SU-DHL-6 (cell line): Measurements from ENCODE around the gene NANOS1.

ENCODE experiments used
- H2AFZ ChIP-seq: fragments of 200-600 bp; sonication (generic); 2 replicates; pipeline ENCODE4 v1.6.1; 2014; ENCODE audit warnings: low read depth, mild to moderate bottlenecking, moderate library complexity, mixed read lengths, antibody characterized with exemption, low read length; ENCODE audit not compliant: severe bottlenecking
- H3F3A ChIP-seq: fragments of 200-600 bp; shearing (Covaris generic); 2 replicates; pipeline ENCODE4 v1.6.0; 2016; ENCODE audit warnings: antibody characterized with exemption, mild to moderate bottlenecking; ENCODE audit not compliant: insufficient read depth
- H3K27ac ChIP-seq: fragments of 200-600 bp; sonication (generic); 2 replicates; pipeline ENCODE4 v1.5.1; 2016; ENCODE audit warnings: low read depth, mild to moderate bottlenecking, low read length, moderate library complexity, mixed read lengths
- H3K27me3 ChIP-seq: fragments of 200-600 bp; sonication (generic), shearing (Covaris generic); 2 replicates; pipeline ENCODE4 v1.6.0; 2014; ENCODE audit warnings: mild to moderate bottlenecking, low read length
- H3K36me3 ChIP-seq: fragments of 200-600 bp; sonication (generic); 2 replicates; pipeline ENCODE4 v1.6.1; 2014; ENCODE audit warnings: mild to moderate bottlenecking, low read length, mixed read lengths
- H3K4me2 ChIP-seq: fragments of 300-600, 200-600 bp; shearing (Covaris generic), sonication (generic); 2 replicates; pipeline ENCODE4 v1.6.0; 2014; ENCODE audit warnings: low read length, low read depth, mild to moderate bottlenecking; ENCODE audit not compliant: poor library complexity, severe bottlenecking
- H3K4me3 ChIP-seq: fragments of 200-600 bp; sonication (generic); 2 replicates; pipeline ENCODE4 v1.5.1; 2014; ENCODE audit warnings: antibody characterized with exemption, low read length, mild to moderate bottlenecking, mixed read lengths; ENCODE audit not compliant: insufficient read depth, poor library complexity, severe bottlenecking
- H3K79me2 ChIP-seq: fragments of 200-600 bp; sonication (generic); 2 replicates; pipeline ENCODE4 v1.6.1; 2014; ENCODE audit warnings: mild to moderate bottlenecking, low read length, moderate library complexity; ENCODE audit not compliant: insufficient read depth
- H3K9ac ChIP-seq: fragments of 200-600 bp; sonication (generic); 2 replicates; pipeline ENCODE4 v1.7.0; 2014; ENCODE audit warnings: mild to moderate bottlenecking, low read length
- H3K9me2 ChIP-seq: fragments of 200-600 bp; sonication (generic); replicated peaks from 2 replicates; pipeline ENCODE4 v1.6.1; 2014; ENCODE audit warnings: low read length; ENCODE audit not compliant: insufficient read depth
- H3K9me3 ChIP-seq: fragments of 200-600 bp; sonication (generic); 2 replicates; pipeline ENCODE4 v1.6.1; 2014; ENCODE audit warnings: low read length, mixed read lengths; ENCODE audit not compliant: insufficient read depth
- H4K20me1 ChIP-seq: fragments of 200-600 bp; sonication (generic); 2 replicates; pipeline ENCODE4 v1.6.1; 2014; ENCODE audit warnings: low read depth, mild to moderate bottlenecking, antibody characterized with exemption, low read length, moderate library complexity, mixed read lengths
- EZH2phosphoT487 ChIP-seq: fragments of 200-600 bp; sonication (generic), shearing (Covaris generic); conservative IDR thresholded peaks from 2 replicates; pipeline ENCODE4 v1.6.1; 2018; ENCODE audit warnings: mild to moderate bottlenecking, antibody characterized with exemption, low read length, moderate library complexity, mixed read lengths
- TF ChIP-seq, protein P1 (sequence below): fragments of 200-600 bp; sonication (generic); IDR thresholded peaks from one replicate; pipeline ENCODE4 v1.5.1; 2017; ENCODE audit warnings: antibody characterized with exemption, mild to moderate bottlenecking, low read length, moderate library complexity; ENCODE audit not compliant: insufficient read depth, poor library complexity, severe bottlenecking

Gene NANOS1, protein sequence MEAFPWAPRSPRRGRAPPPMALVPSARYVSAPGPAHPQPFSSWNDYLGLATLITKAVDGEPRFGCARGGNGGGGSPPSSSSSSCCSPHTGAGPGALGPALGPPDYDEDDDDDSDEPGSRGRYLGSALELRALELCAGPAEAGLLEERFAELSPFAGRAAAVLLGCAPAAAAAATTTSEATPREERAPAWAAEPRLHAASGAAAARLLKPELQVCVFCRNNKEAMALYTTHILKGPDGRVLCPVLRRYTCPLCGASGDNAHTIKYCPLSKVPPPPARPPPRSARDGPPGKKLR

DNA sequence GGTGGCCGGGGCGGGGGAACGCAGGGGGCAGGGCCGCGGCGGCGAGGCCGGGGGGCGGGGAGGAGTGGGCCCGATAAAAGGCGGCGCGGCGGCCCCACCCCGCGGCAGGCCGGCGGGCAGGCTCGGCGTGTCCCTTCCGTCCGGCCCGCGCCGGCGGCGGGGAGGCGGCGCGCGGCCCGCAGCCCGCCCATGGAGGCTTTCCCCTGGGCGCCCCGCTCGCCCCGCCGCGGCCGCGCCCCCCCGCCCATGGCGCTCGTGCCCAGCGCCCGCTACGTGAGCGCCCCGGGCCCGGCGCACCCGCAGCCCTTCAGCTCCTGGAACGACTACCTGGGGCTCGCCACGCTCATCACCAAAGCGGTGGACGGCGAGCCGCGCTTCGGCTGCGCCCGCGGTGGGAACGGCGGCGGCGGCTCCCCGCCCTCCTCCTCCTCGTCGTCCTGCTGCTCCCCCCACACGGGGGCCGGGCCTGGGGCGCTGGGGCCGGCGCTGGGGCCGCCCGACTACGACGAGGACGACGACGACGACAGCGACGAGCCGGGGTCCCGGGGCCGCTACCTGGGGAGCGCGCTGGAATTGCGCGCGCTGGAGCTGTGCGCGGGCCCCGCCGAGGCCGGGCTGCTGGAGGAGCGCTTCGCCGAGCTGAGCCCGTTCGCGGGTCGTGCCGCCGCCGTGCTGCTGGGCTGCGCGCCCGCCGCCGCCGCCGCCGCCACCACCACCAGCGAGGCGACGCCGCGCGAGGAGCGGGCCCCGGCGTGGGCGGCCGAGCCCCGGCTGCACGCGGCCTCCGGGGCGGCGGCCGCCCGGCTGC, at the start of gene NANOS1:
Gene NANOS1 (plus strand): TSS at position 102 of the 808 bp plus-strand sequence. CDS start 88 bp downstream, at position 190.
- H3K4me3 ChIP-seq = peak within 1 kb of the TSS; percentile 55
- peak within 1 kb of the TSS; percentile 59 for H3K9ac ChIP-seq
- H4K20me1 ChIP-seq = 0 out of 2 replicates have a peak, but pooled peaks cover 4% of the 10 kb centered on the region
- no peaks in the 10 kb centered on the region for H3K9me2 ChIP-seq
- H3F3A ChIP-seq = peaks cover 38% of the 10 kb centered on the region
- TF ChIP-seq EZH2phosphoT487 = no peak
- TF ChIP-seq, protein P1, sequence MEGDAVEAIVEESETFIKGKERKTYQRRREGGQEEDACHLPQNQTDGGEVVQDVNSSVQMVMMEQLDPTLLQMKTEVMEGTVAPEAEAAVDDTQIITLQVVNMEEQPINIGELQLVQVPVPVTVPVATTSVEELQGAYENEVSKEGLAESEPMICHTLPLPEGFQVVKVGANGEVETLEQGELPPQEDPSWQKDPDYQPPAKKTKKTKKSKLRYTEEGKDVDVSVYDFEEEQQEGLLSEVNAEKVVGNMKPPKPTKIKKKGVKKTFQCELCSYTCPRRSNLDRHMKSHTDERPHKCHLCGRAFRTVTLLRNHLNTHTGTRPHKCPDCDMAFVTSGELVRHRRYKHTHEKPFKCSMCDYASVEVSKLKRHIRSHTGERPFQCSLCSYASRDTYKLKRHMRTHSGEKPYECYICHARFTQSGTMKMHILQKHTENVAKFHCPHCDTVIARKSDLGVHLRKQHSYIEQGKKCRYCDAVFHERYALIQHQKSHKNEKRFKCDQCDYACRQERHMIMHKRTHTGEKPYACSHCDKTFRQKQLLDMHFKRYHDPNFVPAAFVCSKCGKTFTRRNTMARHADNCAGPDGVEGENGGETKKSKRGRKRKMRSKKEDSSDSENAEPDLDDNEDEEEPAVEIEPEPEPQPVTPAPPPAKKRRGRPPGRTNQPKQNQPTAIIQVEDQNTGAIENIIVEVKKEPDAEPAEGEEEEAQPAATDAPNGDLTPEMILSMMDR = no peak
- H2AFZ ChIP-seq = peak within 1 kb of the TSS; percentile 60
- no peaks in the 10 kb centered on the region for H3K27me3 ChIP-seq
- no peaks in the 10 kb centered on the region for H3K79me2 ChIP-seq
- no peaks in the 10 kb centered on the region for H3K9me3 ChIP-seq
- H3K36me3 ChIP-seq = peaks cover 17% of the 10 kb centered on the region
- peak within 1 kb of the TSS; percentile 55 for H3K27ac ChIP-seq
- peak within 1 kb of the TSS; percentile 64 for H3K4me2 ChIP-seq

DNA sequence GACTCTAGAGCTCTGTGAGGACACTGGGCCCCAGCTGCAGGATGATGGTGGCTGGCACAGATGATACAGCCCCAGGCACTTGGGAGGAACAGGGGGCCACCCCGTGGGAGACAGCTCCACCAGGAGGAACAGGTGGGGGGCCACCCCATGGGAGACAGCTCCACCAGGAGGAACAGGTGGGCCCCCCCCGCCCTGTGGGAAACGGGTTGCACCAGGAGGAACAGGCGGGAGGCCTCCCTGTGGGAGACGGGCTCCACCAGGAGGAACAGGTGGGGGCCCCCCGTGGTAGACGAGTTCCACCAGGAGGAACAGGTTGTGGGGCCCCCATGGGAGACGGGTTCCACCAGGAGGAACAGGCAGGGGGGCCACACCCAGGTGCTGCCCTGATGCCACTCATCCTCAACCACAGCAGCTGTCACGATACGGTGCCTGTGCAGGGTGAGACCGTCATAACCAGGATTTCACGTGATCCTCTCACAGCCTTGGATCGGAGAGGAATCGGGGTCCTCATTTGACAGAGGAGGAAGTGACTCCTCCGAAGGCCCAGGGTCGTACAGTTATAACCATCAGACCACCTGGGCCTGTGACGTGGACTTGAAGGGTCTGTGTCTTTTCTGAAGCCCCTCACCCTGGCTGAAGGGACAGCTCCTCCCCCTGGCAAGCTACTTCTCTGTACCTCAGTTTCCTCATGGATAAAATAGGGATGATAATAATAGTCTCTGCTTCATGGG, 49.2 kb upstream of the NANOS1 start:
- H3K4me3 ChIP-seq = no peak overlapping the region
- H2AFZ ChIP-seq = no peak overlapping the region
- no peaks in the 10 kb centered on the region for H3K79me2 ChIP-seq
- no peaks in the 10 kb centered on the region for H3K9me3 ChIP-seq
- TF ChIP-seq EZH2phosphoT487 = no peak
- no peaks in the 10 kb centered on the region for H3K9me2 ChIP-seq
- H3F3A ChIP-seq = no peaks in the 10 kb centered on the region
- no peak overlapping the region for H3K4me2 ChIP-seq
- no peak overlapping the region for H3K27ac ChIP-seq
- H4K20me1 ChIP-seq = no peaks in the 10 kb centered on the region
- no peaks in the 10 kb centered on the region for H3K36me3 ChIP-seq
- no peaks in the 10 kb centered on the region for H3K27me3 ChIP-seq
- H3K9ac ChIP-seq = no peak overlapping the region

DNA sequence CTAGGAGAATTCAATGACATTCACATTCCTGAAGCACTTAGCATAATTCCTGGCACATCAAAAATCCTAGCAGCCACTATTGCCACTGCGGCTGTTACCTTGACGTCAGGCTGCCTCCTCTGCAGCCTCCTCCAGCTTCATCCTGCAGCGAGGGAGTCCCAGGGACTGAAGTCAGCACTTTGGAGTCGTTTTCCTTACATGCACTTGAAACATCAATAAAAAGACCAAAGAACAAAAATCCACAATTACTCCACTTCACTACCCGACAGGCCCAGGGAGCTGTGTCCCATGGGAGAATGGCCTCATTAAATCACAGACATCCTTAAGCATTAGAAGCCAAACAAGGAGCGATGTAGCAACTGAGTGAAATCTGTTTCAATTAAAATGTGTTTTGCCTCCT, 48.6 kb upstream of the NANOS1 start:
- TF ChIP-seq EZH2phosphoT487 = no peak
- TF ChIP-seq, protein P1 = no peak
- Histone ChIP-seq H3K9me2 (no peaks in the 10 kb centered on the region), H3K27ac (no peak overlapping the region), H3K9ac (no peak overlapping the region), H3K79me2 (no peaks in the 10 kb centered on the region), H3K9me3 (no peaks in the 10 kb centered on the region), H4K20me1 (no peaks in the 10 kb centered on the region), H3K27me3 (no peaks in the 10 kb centered on the region), H3F3A (no peaks in the 10 kb centered on the region), H2AFZ (no peak overlapping the region), H3K4me2 (no peak overlapping the region), H3K4me3 (no peak overlapping the region), H3K36me3 (no peaks in the 10 kb centered on the region)
